Measurements from ENCODE around the gene ALDH3A2.

GRCh38 chr17:19683117-19683516 is 34.6 kb downstream of the ALDH3A2 start:
- TF ChIP-seq SIN3A (IDR thresholded peaks at IDR 0.05; ENCODE audit: borderline replicate concordance, insufficient read depth, low read depth, low read length) (no peak), CTCF (IDR thresholded peaks at IDR 0.05) (no peak), POLR2AphosphoS5 (IDR thresholded peaks at IDR 0.05; ENCODE audit: low read depth, low read length) (no peak)
- TF ChIP-seq, protein P1, sequence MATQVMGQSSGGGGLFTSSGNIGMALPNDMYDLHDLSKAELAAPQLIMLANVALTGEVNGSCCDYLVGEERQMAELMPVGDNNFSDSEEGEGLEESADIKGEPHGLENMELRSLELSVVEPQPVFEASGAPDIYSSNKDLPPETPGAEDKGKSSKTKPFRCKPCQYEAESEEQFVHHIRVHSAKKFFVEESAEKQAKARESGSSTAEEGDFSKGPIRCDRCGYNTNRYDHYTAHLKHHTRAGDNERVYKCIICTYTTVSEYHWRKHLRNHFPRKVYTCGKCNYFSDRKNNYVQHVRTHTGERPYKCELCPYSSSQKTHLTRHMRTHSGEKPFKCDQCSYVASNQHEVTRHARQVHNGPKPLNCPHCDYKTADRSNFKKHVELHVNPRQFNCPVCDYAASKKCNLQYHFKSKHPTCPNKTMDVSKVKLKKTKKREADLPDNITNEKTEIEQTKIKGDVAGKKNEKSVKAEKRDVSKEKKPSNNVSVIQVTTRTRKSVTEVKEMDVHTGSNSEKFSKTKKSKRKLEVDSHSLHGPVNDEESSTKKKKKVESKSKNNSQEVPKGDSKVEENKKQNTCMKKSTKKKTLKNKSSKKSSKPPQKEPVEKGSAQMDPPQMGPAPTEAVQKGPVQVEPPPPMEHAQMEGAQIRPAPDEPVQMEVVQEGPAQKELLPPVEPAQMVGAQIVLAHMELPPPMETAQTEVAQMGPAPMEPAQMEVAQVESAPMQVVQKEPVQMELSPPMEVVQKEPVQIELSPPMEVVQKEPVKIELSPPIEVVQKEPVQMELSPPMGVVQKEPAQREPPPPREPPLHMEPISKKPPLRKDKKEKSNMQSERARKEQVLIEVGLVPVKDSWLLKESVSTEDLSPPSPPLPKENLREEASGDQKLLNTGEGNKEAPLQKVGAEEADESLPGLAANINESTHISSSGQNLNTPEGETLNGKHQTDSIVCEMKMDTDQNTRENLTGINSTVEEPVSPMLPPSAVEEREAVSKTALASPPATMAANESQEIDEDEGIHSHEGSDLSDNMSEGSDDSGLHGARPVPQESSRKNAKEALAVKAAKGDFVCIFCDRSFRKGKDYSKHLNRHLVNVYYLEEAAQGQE (IDR thresholded peaks at IDR 0.05; ENCODE audit: insufficient read depth in 1 of 2, low read depth in 2 of 2, low read length in 1 of 2) = no peak
